ENCODE measurements around the gene KCNRG. TPM values are rescaled to one million over a fixed set of nuclear protein-coding genes. Genes with fewer than 3 reads are reported as not detected.
"Not testable (repeated sequence)": the region's sequence is repeated elsewhere in the genome, so short reads cannot be mapped to it uniquely, and the experiment has no call there.

KCNRG gene, protein sequence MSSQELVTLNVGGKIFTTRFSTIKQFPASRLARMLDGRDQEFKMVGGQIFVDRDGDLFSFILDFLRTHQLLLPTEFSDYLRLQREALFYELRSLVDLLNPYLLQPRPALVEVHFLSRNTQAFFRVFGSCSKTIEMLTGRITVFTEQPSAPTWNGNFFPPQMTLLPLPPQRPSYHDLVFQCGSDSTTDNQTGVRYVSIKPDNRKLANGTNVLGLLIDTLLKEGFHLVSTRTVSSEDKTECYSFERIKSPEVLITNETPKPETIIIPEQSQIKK
- polyA plus RNA-seq (ENCODE audit: low read depth in 6 of 6), result 1 to 10 TPM in 2 of 6 donors, under 1 TPM in 3, not detected in 1; 0.66 to 1.7 (median 0.88) TPM

DNA sequence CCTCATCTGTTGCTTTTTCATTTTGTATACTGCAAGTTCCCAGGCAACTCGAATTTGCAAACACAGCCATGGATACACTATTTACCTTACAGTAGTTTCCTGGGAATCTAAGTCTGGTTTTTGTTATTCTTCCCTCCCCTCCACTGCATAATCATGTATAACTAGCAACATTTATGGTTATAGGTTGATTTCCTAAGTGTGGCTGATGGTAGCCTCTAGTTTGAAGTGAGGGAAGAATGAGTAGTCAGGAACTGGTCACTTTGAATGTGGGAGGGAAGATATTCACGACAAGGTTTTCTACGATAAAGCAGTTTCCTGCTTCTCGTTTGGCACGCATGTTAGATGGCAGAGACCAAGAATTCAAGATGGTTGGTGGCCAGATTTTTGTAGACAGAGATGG, at the start of gene KCNRG:
KCNRG (plus strand) TSS at position 187 of the 400 bp plus-strand sequence; CDS start at position 237, 50 bp downstream.
- ATAC-seq (ENCODE audit: low read depth in 2 of 2) (no peak), DNase-seq (no peak)
- Mint-ChIP-seq H3K4me3 (no peak within 1 kb of the TSS), H3K9me3 (no peaks in the 10 kb centered on the region), H3K36me3 (peaks cover 13 to 17% of the 10 kb centered on the region in 2 donors), H3K27me3 (no peaks in the 10 kb centered on the region), H3K27ac (peak within 1 kb of the TSS; percentile 39 to 91 (median 78)), H3K4me1 (peaks cover 23 to 44% (median 23%) of the 10 kb centered on the region in 3 donors)

DNA sequence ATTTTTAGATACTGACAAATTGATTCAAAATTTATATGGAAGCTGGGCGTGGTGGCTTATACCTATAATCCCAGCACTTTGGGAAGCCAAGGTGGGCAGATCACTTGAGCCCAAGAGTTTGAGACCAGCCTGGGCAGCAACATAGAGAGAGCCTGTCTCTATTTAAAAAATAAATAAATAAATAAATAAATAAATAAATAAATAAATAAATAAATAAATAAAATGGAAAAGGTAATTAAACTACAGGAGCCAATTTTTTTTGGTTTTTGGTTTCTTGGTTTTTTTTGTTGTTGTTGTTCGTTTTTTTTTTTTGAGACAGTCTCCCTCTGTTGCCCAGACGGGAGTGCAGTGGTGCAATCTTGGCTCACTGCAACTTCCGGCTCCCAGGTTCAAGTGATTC, 47.8 kb upstream of the KCNRG start:
- H3K36me3 Mint-ChIP-seq, result peaks cover 25 to 29% of the 10 kb centered on the region in 2 donors
- no peak overlapping the region for H3K4me3 Mint-ChIP-seq
- H3K9me3 Mint-ChIP-seq, result peaks cover 3 to 37% (median 20%) of the 10 kb centered on the region in 7 donors
- no peaks in the 10 kb centered on the region for H3K27me3 Mint-ChIP-seq
- ATAC-seq (ENCODE audit: low read depth in 2 of 2) (no peak), DNase-seq (no peak)
- H3K27ac Mint-ChIP-seq, result no peak overlapping the region
- no peaks in the 10 kb centered on the region for H3K4me1 Mint-ChIP-seq

DNA sequence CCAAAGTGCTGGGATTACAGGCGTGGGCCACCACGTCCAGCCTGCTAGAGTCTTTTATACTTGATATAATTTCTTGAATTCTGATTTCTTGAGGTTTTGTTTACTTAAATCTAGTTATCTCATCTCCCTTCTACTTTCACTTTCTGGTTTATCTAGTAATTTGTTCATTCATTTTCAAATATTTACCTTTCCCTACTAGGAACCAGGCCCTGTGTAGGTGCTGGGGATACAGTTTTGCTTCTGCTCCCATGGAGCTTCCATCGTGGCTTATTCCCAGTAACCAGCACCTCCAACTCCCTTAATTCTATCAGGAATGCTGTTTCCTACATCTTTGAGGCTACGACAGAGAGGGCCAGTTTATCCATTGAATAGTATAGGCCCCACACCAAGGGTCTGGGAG, 42.5 kb upstream of the KCNRG start:
- H3K27me3 Mint-ChIP-seq, result no peaks in the 10 kb centered on the region
- H3K9me3 Mint-ChIP-seq, result peaks cover 0 to 2% (median 0%) of the 10 kb centered on the region in 7 donors
- DNase-seq (no peak), ATAC-seq (ENCODE audit: low read depth in 2 of 2) (no peak)
- no peaks in the 10 kb centered on the region for H3K36me3 Mint-ChIP-seq
- H3K27ac Mint-ChIP-seq, result peak overlapping the region in 3 of 6 donors; percentile 30 to 66 (median 47)
- H3K4me3 Mint-ChIP-seq, result no peak overlapping the region
- H3K4me1 Mint-ChIP-seq, result peaks cover 0 to 7% (median 5%) of the 10 kb centered on the region in 3 donors

DNA sequence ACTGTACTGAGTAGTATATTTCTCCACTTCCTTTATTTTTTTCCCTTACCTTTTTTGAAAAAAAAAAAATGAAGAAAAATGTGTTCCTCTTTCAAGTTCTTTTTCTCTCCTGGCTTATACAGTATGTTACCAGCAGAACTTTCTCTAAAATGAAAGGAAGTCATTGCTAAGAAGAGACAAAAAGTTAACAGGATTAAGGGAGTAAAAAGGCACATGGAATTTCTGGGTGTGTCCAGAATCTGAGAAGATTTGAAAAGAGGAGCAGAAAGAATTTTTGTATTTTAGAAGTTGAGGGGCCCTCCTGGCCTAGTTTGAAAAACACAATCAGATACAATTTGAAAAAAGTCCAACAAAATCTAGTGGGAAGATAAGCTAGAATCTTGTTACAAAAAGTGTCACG, 39.4 kb upstream of the KCNRG start:
- H3K36me3 Mint-ChIP-seq, result no peaks in the 10 kb centered on the region
- ATAC-seq (ENCODE audit: low read depth in 2 of 2), result no peak

DNA sequence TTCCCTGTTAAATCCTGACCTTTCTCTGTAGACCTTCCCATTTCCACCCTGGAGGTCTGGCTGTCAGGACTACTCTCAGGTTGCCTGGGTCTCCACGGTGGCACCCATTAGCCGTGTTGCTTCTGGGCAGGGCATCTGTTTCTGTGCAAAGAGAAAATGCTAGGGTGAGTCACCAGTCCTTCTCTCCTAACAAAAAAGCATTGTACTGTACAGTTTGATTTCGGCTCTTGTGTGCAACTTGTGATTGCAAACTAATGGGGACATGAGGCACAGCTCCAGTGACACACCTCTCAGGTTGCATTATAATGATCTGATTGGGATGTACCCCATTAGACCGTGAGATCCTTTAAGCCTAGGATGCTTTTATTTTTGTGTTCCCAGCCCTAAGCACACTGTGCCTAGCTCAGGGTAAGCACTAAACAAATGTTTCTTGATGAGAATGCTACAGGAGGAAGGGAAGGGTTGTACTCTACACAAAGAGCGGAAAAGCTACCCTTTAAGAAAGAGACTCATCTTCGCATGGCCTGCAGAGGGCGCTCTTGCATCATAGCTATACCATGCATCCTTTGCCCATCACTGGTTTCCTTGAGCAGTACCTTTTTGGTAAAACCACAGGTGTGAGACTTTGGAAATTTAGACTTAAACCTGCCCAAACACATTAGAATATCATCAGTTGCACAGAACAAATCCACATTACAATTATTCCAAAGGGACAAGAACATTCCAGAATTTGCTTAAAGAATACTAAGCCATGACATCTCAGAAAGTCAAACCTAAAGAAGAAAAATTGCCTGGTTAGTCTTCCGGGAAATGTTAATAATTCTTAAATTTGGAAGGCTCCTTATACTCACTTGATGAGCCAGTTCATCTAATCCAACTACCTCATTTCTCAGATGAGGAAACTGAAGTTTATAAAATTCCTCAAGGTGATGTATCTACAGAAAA, 38.7 kb upstream of the KCNRG start:
- no peaks in the 10 kb centered on the region for H3K36me3 Mint-ChIP-seq
- DNase-seq (peak; percentile 66), ATAC-seq (ENCODE audit: low read depth in 2 of 2) (peak; percentile 77 to 92)
- no peak overlapping the region for H3K4me3 Mint-ChIP-seq
- no peaks in the 10 kb centered on the region for H3K9me3 Mint-ChIP-seq
- no peaks in the 10 kb centered on the region for H3K27me3 Mint-ChIP-seq
- peak overlapping the region in 2 of 6 donors; percentile 25 to 45 for H3K27ac Mint-ChIP-seq
- H3K4me1 Mint-ChIP-seq, result peaks cover 2 to 13% (median 5%) of the 10 kb centered on the region in 3 donors

More for the DNA sequence above, 39.4 kb upstream of the KCNRG start:
- H3K4me3 Mint-ChIP-seq, result no peak overlapping the region
- no peaks in the 10 kb centered on the region for H3K9me3 Mint-ChIP-seq
- no peaks in the 10 kb centered on the region for H3K27me3 Mint-ChIP-seq
- peaks cover 0 to 12% (median 5%) of the 10 kb centered on the region in 3 donors for H3K4me1 Mint-ChIP-seq
- DNase-seq, result no peak
- H3K27ac Mint-ChIP-seq, result no peak overlapping the region

DNA sequence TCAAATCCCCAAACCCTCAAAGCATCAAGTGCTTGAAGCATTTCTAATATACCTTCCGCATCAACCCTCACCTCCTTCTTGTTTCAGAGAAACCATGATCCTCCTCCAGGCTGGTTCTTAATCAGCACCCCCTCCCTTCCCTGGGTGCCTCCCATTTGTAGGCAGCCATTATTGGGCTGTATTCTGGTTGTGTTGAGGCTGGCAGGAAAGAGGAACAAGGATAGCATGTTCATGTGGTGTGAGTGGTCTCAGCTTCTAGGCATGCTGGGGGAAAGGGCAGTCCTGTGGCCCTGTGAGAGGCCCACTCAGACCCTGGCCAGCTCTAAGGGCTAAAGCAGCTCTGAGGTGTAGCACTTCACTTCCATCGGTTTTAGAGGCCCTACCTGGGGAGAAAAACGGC, 37.3 kb upstream of the KCNRG start:
- no peaks in the 10 kb centered on the region for H3K27me3 Mint-ChIP-seq
- peak overlapping the region in 2 of 6 donors; percentile 20 to 60 for H3K27ac Mint-ChIP-seq
- H3K36me3 Mint-ChIP-seq, result no peaks in the 10 kb centered on the region
- H3K9me3 Mint-ChIP-seq, result no peaks in the 10 kb centered on the region
- ATAC-seq (ENCODE audit: low read depth in 2 of 2) (no peak), DNase-seq (no peak)
- H3K4me3 Mint-ChIP-seq, result no peak overlapping the region
- peaks cover 5 to 14% (median 8%) of the 10 kb centered on the region in 3 donors for H3K4me1 Mint-ChIP-seq

DNA sequence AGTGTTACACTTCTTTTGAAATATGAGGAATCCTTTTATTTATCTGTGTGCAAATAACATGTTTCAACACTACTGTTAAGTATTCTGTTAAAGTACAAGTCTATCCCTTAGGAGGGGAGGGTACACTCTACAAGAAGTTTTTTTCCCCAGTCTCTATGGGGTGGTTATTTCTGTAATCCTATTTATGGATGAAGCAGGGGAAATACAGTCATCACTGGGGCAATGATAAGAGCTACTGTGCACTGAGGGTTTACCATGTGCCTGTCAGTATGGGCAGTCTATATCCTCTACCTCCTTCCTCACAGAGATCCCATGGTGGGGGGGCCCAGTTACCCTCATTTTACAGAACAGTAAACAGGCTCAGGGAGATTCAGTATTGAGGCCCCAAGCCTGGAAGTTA, 35.0 kb upstream of the KCNRG start:
- H3K27ac Mint-ChIP-seq, result peak overlapping the region in 1 of 6 donors; percentile 56
- no peaks in the 10 kb centered on the region for H3K27me3 Mint-ChIP-seq
- H3K4me1 Mint-ChIP-seq, result peaks cover 8 to 14% (median 9%) of the 10 kb centered on the region in 3 donors
- no peaks in the 10 kb centered on the region for H3K9me3 Mint-ChIP-seq
- no peak for ATAC-seq (ENCODE audit: low read depth in 2 of 2)
- no peak for DNase-seq
- H3K36me3 Mint-ChIP-seq, result no peaks in the 10 kb centered on the region
- H3K4me3 Mint-ChIP-seq, result no peak overlapping the region

DNA sequence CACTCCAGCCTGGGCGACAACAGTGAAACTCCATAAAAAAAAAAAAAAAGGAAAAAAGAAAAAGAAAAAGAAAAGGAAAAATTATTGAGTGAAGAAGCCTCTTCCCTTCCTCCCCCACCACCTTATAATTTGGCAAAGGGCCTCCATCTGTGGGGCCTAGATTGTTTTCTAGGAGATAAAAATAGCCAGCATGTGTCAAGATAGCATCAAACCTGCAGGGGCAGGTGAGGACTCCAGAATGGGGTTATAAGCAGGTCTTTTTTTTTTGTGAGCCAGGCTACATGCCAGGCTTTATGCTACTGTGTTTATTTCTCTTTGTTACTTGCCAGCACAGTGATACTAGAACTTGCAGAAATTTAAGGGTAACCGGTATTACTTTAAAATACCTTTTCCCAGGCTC, 30.1 kb upstream of the KCNRG start:
- H3K27me3 Mint-ChIP-seq, result no peaks in the 10 kb centered on the region
- no peak for DNase-seq
- peak overlapping the region in 2 of 6 donors; percentile 43 to 59 for H3K27ac Mint-ChIP-seq

DNA sequence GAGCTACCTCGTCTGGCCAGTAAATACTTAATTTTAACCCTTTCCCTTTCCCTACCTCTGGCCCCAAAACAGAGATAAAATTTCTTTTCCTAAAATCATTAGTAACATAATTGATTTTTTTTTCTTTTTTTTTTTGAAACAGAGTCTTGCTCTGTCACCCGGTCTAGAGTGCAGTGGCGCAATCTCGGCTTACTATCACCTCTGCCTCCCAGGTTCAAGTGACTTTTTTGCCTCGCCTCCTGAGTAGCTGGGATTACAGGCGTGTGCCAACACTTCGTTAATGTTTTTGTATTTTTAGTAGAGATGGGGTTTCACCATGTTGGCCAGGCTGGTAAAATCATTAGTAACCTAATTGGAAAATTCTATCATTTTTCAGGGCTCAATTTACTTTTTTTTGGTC, 28.8 kb upstream of the KCNRG start:
- Mint-ChIP-seq H3K4me3 (no peak overlapping the region), H3K9me3 (no peaks in the 10 kb centered on the region), H3K27me3 (no peaks in the 10 kb centered on the region), H3K36me3 (no peaks in the 10 kb centered on the region), H3K27ac (no peak overlapping the region), H3K4me1 (peaks cover 5 to 11% (median 8%) of the 10 kb centered on the region in 3 donors)
- DNase-seq (no peak), ATAC-seq (ENCODE audit: low read depth in 2 of 2) (no peak)

More for the DNA sequence above, 30.1 kb upstream of the KCNRG start:
- H3K9me3 Mint-ChIP-seq, result no peaks in the 10 kb centered on the region
- H3K4me1 Mint-ChIP-seq, result peaks cover 4 to 11% (median 7%) of the 10 kb centered on the region in 3 donors
- no peaks in the 10 kb centered on the region for H3K36me3 Mint-ChIP-seq
- H3K4me3 Mint-ChIP-seq, result no peak overlapping the region
- ATAC-seq (ENCODE audit: low read depth in 2 of 2), result no peak

DNA sequence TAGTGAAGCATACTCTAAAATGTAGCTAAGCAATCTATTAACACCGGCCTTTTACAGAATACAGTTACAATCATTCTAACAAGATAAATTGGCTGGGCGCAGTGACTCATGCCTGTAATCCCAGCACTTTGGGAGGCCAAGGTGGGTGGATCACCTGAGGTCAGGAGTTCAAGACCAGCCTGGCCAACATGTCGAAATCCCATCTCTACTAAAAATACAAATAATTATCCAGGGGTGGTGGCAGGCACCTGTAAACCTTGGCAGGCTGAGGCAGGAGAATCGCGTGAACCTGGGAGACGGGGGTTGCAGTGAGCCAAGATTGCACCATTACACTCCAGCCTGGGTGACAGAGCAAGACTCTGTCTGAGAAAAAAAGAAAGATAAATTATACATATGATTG, 24.6 kb upstream of the KCNRG start:
- not testable (repeated sequence) for H3K36me3 Mint-ChIP-seq; H3K4me3 Mint-ChIP-seq; H3K27me3 Mint-ChIP-seq; DNase-seq; ATAC-seq (ENCODE audit: low read depth in 2 of 2); H3K9me3 Mint-ChIP-seq
- peaks cover 10 to 16% (median 12%) of the 10 kb centered on the region in 3 donors for H3K4me1 Mint-ChIP-seq
- peak overlapping the region in 2 of 6 donors; percentile 22 to 63 for H3K27ac Mint-ChIP-seq

DNA sequence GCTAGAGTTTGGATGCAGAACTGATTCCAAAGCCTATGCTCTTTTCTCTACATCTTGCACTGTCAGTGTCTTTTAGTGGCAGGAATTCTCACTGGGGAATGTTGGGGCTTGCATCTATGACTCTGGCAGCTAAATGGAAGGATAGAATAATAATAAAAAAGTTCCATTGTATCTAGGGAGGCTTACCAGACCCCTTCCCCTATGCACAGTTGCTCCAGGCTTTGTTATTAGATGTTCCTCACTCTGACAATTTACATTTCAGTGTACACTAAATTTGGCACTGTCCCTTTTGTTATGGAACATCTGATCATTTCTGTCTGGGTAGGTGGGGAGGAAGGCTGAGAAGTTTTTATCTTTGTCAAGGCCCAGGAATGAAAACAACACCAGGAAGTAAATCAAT, 22.1 kb upstream of the KCNRG start:
- H3K9me3 Mint-ChIP-seq, result no peaks in the 10 kb centered on the region
- H3K36me3 Mint-ChIP-seq, result peaks cover 0 to 2% of the 10 kb centered on the region in 2 donors
- peaks cover 15 to 28% (median 24%) of the 10 kb centered on the region in 3 donors for H3K4me1 Mint-ChIP-seq
- no peak for DNase-seq
- H3K4me3 Mint-ChIP-seq, result peak overlapping the region in 2 of 8 donors; percentile 1 to 15
- ATAC-seq (ENCODE audit: low read depth in 2 of 2), result no peak
- H3K27me3 Mint-ChIP-seq, result no peaks in the 10 kb centered on the region
- no peak overlapping the region for H3K27ac Mint-ChIP-seq

DNA sequence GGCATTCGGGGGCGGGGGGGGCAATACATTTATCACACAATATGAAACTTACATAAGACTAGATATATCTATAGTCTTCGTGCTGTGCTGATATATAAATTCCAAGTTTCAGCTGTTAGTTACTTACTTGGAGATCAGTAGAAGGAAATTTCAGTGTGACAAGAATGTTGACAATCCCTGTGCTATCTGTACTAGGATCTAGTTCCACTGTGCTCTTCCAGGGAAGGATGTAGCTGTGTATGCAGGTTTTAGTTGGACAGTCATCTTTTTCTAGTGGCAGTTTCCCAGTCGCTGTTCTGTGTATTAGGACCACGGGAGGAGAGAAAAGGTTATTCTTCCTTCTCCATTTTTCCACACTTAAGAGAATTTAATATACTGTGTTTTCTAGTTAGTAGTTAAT, 21.6 kb upstream of the KCNRG start:
- peaks cover 0 to 6% of the 10 kb centered on the region in 2 donors for H3K36me3 Mint-ChIP-seq
- DNase-seq, result no peak
- peak overlapping the region in 1 of 8 donors; percentile 52 for H3K4me3 Mint-ChIP-seq
- no peaks in the 10 kb centered on the region for H3K9me3 Mint-ChIP-seq
- H3K4me1 Mint-ChIP-seq, result peaks cover 19 to 33% (median 30%) of the 10 kb centered on the region in 3 donors
- H3K27me3 Mint-ChIP-seq, result no peaks in the 10 kb centered on the region
- H3K27ac Mint-ChIP-seq, result peak overlapping the region in 1 of 6 donors; percentile 8
- no peak for ATAC-seq (ENCODE audit: low read depth in 2 of 2)

DNA sequence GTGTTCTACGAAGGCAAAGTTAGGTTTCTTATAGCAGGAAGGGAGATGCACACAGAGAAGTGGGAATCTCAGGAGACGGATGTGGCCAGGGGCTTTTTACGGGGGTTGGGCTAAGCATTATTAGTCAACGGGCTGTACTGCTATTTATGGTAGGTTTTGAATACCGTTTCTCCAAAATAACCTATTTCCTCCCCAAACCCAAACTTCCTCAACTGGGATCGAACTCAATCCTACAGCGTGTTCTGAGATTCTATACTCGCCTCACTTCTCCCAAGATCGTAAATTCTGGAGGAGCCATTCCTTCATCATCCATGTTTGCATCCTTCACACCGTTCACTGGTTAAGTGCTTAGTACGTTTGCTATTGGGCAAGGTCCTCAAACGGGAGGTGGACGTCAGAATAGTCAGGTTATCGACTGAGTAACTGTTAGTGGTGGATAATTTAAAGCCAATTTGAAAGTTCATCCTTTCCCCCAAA, 19.6 kb upstream of the KCNRG start:
- H3K9me3 Mint-ChIP-seq, result no peaks in the 10 kb centered on the region
- H3K27me3 Mint-ChIP-seq, result no peaks in the 10 kb centered on the region
- peak overlapping the region; percentile 32 to 91 (median 85) for H3K27ac Mint-ChIP-seq
- H3K4me1 Mint-ChIP-seq, result peaks cover 29 to 52% (median 48%) of the 10 kb centered on the region in 3 donors
- no peak for ATAC-seq (ENCODE audit: low read depth in 2 of 2)
- DNase-seq, result peak; percentile 19
- peak overlapping the region; percentile 83 to 97 (median 88) for H3K4me3 Mint-ChIP-seq
- peaks cover 6 to 7% of the 10 kb centered on the region in 2 donors for H3K36me3 Mint-ChIP-seq
